HG03175 (cell line): ENCODE results near the gene WDR91.

ENCODE experiments used
- ATAC-seq: cut with Tn5 transposase; IDR thresholded peaks from one replicate; pipeline ENCODE4 v1.9.1; 2021; ENCODE audit warnings: mild to moderate bottlenecking, moderate library complexity; ENCODE audit not compliant: unreplicated experiment

The WDR91 gene

DNA sequence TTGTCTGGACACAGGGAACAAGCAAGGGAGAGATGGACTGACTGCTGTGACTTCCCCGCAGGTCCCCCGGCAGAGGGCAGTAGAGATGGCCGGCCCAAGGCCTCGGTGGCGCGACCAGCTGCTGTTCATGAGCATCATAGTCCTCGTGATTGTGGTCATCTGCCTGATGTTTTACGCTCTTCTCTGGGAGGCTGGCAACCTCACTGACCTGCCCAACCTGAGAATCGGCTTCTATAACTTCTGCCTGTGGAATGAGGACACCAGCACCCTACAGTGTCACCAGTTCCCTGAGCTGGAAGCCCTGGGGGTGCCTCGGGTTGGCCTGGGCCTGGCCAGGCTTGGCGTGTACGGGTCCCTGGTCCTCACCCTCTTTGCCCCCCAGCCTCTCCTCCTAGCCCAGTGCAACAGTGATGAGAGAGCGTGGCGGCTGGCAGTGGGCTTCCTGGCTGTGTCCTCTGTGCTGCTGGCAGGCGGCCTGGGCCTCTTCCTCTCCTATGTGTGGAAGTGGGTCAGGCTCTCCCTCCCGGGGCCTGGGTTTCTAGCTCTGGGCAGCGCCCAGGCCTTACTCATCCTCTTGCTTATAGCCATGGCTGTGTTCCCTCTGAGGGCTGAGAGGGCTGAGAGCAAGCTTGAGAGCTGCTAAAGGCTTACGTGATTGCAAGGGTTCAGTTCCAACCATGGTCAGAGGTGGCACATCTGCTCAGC, 46.8 kb downstream of the WDR91 start:
- ATAC-seq = no peak

DNA sequence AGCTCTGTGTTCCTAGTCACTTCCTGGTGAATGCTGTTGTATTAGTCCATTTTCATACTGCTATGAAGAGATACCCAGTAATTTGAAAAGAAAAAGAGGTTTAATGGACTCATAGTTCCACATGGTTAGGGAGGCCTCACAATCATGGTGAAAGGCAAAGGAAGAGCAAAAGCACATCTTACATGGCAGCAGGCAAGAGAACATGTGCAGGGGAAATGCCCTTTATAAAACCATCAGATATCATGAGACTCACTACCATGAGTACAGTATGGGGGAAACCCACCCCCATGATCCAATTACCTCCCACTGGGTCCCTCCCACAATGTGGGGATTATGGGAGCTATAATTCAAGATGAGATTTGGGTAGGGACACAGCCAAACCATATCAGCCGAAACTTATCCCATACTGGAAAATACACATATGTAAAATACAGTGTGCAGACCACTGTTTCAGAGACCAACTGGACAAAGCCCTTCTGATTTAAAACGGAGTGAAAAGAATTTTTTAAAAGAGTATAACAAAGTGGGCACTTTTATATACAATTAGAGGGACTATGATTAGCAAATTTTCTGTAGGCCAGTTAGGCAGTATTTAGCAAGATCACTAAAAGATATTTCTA, 48.8 kb downstream of the WDR91 start:
- no peak for ATAC-seq

DNA sequence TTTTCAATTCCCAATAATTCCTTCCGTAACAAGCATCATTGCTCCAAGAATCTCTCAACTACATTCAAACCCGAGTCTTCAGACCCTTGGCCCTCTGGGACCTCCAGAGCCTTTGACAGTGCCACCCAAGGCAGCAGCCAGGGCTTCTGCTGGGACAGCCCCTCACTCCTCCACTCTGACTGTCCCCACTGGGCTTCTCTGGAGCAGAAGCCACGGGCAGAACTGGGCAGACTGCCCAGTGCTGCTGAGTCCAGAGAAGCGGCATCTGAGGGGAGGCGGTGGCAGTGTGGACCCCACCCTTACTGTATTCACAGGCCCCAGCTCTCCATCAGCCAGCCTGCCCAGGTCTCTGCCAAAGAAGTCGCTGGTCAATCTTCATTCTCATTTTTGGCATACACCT, 49.7 kb downstream of the WDR91 start:
- ATAC-seq = no peak

DNA sequence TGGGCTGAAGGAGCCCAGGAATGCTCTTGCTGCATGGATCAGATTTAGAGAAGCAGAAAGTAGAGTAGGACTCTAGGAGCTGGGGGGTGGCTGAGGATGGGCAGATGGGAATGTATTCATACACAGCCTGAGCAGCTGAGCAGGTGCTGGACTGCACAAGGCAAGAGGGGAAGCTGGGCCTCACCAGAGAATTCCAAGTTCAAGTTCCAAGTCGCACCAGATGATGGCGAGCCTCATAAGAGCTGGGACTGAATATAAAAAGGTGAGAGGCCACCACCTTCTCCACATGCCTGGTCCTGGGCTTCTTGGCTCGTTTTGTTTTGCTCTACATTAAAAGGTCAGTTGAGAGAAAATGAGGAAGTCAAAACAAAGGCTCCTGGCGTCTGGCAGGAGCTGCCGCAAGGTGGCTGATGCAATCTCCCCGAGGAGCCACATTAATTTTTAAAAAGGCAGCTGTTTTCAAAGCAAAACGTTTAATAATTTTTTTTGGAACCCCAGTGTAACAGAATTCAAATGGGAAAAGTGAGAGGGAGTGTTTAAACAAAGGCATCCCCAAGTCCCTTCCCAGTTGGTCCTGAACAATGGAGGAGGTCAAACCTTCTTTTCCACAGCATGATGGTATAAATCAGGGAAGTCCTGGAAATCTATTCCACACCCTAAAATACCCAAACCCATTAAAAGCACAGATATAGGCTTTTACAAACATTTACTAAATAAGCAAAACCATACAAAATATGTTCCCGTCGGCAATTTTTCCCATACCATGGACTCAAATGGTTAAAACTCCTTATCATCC, 50.3 kb downstream of the WDR91 start:
- peak; percentile 49 for ATAC-seq

DNA sequence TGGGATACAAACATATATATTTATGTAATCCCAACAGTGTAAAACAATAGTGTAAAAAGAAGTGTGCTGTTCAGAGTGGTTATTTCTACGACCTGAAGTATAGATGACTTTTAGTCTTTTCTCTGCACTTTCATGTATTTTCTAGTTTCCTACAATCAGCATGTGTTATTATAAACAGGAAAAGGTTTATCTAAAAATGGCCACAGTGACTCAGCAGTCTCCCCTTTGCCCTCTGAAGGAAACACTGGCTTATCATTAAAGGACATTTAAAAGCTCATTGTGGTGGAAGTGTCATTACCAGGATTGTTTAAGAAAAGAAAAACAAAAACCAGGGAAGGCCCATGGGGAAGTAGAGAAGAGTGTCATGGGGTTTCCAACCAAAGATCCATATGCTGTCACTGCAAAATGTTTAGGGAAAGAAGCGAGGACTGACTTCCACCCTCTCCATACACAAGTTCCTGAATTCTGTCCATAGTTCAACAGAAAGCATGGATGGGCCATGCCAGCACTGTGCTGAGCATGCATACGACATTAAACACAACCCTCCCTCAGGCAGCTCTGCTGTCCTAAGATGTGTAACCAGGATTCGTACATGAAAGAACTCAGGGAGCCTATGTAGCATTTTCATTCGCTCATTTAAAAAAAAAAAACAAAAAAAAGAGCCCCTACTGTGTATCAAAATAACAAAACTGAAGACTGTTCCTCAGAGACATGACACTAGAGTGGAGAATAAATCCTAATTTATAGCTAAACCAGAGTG, 51.0 kb downstream of the WDR91 start:
- peak; percentile 62 for ATAC-seq

DNA sequence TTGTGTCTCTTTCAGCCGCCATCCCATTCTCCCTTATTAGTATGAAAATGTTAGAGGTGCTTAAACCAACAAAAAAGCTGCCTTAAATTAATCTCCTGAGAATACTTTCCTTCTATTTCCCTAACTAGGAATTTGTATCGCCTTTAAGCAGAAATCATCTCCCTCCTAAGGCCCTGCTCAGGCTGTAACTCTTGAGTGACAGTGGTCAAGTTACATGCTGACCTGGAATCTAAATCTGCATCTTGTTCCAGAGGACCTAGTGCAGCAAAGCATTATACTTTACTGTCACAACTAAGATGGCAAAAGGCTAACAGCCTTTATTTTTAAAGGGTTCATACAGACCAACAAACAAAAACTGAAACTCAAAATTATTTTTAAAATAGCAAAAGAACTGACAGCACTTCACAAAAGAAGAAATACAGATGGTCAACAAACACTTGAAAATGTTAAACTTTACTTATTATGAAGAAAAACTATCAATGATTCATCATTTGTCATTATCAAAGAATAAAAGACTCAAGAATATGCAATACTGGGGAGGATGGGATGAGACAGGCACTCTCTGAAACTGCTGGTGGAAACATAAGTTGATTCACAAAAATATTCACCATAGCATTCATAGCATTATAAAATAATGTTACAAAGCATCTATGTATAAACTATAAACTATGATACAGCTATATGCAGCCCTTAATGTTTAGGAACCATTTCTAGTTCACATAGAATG, 51.8 kb downstream of the WDR91 start:
- ATAC-seq = no peak

DNA sequence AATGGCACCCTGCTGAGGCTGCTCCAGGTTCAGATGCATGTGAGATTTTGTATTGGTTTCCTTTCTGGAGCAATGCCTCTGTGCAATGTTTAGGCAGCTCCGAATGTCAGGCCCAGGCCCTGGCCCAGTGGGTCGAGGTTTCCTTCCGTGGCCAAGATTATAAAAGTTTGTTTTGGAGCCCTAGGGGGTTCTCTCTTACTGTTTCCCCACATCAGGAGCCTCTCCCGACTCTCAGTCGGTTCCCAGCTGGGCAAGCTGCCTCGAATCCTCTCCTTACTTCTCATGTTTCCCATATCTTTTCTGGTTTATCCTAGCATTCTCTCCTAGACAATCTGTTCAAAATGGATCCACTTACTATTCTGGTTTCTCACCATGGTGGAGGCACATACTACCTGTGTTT, 52.5 kb downstream of the WDR91 start:
- ATAC-seq = no peak

DNA sequence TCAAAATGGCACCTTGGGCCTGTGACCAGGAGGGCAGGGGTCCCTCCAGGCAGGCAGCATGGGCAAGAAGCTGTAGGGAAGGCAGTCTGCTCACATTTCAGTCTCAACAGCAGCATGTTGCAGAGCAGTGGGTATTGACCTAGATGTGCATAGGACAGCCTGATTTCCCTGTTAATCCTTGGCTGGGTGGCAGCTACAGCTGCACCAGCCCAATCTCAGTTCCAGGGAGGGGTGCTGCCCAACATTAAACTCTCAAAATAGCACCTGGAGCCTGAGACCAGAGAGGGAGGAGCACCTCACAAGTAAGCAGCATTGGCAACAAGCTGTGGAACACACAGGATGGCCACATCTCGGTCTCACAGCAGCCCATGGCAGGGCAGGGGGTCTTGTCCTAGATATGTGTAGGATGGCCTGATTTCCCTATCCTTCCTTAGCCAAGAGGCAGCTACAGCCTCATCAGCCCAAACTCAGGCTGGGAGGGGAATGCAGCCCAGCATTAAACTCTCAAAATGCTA, 53.1 kb downstream of the WDR91 start:
- no peak for ATAC-seq

DNA sequence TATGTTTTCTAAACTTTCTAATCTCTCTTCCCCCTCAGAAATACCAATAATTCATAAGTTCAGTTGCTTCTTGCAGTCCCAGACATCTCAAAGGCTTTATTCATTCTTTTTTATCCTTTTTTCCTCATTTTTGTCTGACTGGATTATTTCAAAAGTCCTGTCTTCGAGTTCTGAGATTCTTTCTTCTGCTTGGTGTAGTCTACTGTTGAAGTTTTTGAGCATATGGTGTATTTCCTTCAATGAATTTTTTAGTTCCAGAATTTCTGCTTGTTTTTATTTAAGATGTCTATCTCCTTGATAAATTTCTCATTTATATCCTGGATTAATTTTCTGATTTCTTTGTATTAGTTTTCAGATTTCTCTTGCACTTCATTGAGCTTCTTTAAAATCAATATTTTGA, 55.0 kb downstream of the WDR91 start:
- no peak for ATAC-seq

DNA sequence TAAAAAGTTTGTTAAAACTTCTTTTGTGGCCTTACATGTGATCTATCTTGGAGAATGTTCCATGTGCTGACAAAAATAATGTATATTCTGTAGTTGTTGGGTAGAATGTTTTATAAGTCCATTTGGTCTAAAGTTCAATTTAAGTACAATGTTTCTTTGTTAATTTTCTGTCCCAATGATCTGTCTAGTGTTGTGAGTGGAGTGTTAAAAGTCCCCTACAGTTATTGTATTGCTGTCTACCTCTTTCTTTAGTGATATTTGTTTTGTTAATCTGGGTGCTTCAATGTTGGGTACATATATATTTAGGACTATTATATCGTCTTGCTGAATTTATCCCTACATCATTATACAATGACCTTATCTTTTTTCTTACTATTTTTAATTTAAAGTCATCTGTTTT, 56.6 kb downstream of the WDR91 start:
- no peak for ATAC-seq

DNA sequence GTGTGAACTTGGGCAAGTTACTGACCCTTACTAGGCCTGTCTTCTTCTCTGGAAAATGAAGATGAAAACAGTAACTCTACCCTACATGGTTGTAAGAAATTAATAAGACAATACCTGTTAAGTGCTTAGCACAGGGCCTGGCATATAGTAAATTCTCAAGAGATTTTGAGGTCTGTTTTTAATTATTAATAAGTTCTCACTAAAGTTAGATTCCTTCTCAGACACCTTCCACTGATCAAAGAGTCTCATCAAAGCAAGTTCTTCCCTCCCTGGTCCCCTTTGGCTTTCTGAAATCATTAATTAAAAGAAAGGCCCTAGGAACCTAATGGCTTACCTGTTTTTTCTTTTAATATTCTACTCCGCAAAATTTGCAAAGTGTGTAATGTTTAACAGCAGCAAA, 58.9 kb downstream of the WDR91 start:
- no peak for ATAC-seq

DNA sequence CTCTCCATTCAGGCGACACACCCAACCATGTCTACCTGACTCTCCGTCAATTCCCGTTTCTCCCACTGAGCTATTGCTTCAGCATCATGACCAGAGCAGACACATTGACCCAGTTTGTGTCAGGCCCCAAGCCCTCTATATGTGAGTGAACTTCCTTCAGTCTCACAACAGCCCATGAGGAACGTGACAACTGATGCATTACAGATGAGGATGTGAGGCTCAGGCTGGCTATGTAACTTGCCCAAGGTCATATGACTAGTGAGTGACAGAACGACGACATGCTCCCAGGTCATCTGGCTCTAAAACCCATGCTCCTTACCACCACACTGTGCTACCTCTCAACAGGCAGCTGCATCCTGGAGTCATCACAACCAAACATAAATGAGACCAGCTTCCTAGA, 59.8 kb downstream of the WDR91 start:
- no peak for ATAC-seq

DNA sequence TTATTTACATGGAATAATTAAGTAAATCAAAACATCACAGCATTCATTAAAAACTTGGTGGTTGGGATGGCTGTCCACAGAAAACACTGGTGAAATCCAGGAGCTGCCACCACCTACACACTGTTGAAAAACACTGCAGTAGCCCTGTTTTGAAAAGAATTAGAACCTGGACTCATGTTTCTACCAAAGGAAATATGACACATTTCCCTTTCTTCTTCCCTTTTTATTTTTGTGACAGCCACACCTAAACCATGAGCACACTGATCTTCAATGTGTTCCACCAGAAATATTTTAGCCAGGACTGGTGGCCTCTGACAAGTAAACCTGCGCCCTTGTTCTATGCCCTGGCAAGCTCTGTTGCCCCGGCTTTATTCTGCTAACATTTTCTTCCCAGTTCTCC, 60.2 kb downstream of the WDR91 start:
- no peak for ATAC-seq

DNA sequence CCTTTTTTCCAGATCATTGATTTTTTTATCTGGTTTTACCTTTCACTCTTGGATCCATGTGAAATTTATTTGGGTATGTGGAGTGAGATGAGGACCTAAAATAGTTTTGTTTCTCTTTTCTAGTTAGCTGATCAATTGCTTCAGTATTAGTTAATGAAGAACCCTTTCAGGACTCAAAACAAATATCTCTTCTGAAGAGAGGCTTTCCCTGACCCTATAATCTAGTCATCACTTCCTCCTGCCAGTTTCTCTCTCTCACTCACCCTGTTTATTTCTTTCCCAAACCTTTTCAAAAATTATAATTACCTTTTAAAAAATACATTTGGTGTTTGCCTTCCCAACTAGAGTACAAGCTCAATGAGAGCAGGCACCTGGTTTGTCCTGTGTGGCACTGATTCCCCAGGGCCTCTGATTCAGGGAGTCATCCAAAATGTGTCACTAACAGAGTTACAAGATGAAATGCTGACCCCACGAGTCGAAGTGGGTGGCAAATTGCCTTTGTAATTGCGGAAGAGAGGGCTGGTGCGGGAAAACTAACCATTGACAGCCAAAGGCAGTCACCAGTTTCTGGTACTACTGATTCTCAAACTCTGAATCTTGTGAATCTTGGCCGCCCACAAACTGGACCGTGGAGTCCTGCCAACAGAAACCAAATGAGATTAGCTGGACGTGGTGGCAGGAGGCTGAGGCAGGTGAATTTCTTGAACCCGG, 61.1 kb downstream of the WDR91 start:
- ATAC-seq = no peak

DNA sequence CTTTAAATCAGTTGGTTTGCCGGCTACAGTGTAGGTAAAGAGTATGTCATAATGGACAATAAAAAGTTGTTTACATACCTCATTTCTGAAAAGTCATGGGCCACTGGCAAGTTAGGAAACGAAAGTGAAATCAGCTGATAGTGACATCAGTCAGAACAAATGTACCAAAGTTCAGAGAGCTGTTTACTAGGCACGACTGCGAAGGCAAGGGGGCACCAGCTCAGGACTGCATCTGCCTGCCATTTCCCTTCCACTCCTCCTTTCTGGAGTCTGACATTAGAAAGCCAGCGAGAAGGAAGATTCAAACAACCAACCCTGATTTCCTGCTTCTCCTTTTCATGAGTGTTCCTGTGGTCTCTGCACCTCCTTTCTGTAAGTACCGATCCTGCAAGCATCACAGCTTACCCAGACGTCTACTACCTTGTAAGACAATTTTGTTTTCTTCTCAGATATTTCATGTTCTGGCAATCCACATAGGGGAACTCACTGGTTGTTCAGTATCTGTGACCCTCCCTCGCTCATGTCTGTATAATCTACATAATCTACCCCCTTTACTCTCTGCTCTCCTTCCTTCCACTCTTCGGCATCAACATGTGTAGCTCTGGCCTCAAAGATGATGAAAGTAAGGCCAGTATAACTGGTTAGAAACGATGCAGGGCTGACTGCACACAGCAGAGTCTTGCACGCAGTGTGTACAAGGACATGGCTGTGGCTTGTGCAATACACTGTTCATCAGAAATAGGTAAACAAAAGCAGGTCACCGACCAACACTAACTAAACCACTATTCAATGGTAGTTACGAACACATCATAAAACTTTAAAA, 63.2 kb downstream of the WDR91 start, which contains the start of gene TMEM140:
TMEM140 (plus strand) TSS at position 174 of the 823 bp plus-strand sequence. CDS start 16,370 bp downstream, outside the sequence.
- peak; percentile 76 for ATAC-seq

DNA sequence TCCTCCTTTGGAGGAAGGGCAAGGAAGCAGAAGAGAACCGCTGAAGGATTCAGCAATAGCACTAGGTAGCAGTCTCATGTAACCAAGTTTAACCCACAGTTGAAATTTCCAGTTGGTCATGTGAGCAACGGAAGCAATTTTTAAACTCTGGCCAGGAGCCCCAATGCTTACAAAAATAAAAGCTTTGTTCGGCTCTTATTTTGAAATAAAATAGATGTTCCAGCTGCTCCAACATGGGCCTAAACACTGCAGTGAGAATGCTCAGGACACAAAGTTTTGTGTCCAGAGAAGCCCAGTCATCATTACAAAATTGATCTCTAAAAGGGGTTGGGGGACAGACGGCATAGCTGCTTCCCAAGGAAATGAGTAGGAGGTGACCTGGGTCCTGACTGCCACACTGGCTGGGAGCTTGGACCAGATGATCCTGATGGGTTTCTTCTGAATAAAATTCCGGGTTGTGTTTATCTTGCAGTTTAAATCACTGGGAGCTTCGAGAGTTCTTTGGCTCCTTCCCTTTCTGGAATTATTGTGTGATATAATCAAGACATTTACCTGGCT, 63.9 kb downstream of the WDR91 start:
- no peak for ATAC-seq

DNA sequence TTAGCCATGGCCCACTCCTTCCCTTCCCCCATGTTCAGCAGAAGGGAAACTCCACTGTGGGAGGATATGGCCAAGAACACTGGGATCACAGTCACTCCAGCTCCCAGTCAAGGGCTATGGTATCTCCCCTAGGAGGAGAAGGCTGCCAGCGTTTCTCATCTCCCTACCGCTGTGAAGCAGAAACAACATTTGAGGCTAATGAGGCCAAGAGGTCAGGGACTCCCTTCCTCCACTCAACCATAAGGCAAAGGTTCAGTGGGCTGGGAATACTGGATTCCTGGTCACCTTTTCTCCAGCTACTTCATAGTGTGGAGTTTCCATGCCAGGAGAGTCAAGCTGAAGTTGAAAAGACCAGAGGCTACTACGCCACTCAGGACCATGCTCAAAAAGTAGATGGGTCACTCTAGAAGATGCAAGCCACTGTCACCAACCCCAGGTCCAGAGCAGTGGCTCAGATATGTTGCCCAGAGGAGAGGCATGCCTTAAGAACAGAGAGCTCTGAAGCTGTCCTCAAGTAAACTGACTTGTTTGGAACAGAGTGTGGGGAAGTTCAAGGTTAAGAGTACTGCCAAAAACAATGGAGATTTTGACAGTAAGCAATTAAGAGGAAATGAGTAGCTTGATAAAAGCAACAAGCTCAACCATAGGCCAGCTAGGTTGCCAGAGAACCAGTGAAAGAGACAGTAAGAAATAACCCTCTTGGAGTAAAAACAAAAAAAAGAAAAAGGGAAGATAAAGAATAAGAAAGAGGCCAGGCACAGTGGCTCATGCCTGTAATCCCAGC, 67.2 kb downstream of the WDR91 start:
- ATAC-seq = no peak
